Activated CD8-positive, alpha-beta memory T cell treated with anti-CD3 and anti-CD28 coated beads, Interleukin-2, amount 50 U/mL, for 48 hours (primary cell): ENCODE data around the gene GJB2.

ENCODE experiments used
- DNase-seq: peaks from one replicate; pipeline ENCODE4 v3.0.0-alpha.2; 2020

GJB2 gene

DNA sequence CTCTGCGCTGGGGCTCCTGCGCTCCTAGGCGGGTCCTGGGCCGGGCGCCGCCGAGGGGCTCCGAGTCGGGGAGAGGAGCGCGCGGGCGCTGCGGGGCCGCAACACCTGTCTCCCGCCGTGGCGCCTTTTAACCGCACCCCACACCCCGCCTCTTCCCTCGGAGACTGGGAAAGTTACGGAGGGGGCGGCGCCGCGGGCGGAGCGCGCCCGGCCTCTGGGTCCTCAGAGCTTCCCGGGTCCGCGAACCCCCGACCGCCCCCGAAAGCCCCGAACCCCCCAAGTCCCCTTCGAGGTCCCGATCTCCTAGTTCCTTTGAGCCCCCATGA lies at the start of gene GJB2:
Gene GJB2 (minus strand): TSS at position 103 of the 326 bp plus-strand sequence. CDS start 3,357 bp downstream, outside the sequence.
- no peak for DNase-seq

- no peak for DNase-seq
Measured at GRCh38 chr13:20241593-20241992, 48.9 kb upstream of the GJB2 start.

- no peak for DNase-seq
Measured at GRCh38 chr13:20239748-20240147, 47.0 kb upstream of the GJB2 start.

- no peak for DNase-seq
Measured at GRCh38 chr13:20232556-20233277, 40.0 kb upstream of the GJB2 start.

DNA sequence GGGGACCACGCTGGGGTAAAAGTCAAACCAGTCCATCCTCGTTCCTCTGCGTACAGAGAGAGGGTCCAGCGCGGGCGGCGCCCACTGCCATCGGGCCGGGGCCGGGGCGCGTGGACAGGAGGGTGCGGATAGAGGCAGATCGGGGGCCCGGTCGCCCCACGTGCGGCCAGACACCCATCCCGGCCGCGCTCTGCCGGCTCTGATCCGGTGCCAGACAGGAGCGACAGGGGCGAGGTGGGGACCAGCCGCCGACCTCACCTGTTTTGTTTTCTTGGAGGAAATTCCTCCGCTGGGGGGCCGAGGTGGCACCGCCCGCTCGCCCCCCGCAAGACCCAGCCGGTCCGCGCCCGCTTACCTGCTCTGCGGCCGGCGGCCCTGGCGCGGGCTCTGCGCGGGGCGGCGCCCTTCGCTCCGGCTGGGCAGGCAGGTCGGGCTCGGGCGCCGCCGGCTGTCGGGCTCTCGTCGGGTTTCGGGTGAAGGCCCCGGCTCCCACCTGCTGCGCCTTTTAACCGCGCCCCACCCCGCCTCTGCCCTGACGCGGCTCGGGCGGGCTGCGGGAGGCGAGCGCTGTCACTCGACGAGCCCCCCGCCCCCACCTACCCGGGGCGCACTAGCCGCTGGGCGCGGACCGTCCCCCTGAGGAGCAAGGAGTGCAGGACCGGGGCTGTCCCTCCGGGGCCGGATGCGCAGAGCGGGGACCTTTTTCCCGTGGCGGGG lies 39.3 kb upstream of the GJB2 start, which contains the start of gene GJB6:
Gene GJB6 (minus strand): TSS at position 481 of the 717 bp plus-strand sequence. CDS start 8,839 bp downstream, outside the sequence.
- DNase-seq, result peak; percentile 69

- DNase-seq, result peak; percentile 62
Measured at GRCh38 chr13:20230913-20231838, 38.4 kb upstream of the GJB2 start.

DNA sequence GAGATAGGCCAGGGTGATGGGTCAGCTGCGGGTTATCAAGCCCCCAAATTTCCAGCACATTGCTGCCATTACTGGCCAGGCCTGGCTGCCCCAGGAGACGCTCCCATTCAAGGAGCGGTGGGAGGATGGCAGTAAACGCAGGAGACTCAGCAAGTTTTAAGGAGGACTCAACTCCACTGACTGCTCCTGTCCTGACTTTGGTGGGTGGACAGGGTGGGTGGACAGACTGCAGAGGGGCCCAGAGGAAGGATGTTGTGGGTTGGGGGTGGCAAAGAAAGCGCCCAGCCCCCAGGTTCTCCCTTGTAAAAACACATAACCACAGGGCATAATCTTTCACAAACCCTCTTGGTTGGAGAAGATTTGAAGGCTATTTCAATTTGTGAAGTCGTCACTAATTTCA lies 35.0 kb upstream of the GJB2 start:
- no peak for DNase-seq

DNA sequence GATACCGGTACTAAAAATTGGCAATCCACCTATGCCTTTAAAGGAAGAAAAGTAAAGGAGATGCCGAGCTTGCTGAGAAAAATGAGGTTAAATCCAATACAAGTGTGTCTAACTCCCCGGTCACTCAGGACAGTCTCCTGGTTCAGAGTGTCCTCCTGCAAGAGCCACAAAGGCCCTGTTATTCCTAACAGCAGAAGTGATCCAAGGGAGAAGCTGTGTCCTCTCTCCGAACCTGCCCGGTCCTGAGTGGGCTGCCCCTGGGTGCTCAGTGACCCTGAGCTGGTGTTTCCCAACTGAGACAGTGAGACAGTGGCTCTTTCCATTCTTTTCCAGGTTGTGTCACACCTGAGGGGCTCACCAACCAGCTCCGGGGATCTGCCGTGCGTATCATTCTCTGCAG lies 34.5 kb upstream of the GJB2 start:
- DNase-seq, result no peak

DNA sequence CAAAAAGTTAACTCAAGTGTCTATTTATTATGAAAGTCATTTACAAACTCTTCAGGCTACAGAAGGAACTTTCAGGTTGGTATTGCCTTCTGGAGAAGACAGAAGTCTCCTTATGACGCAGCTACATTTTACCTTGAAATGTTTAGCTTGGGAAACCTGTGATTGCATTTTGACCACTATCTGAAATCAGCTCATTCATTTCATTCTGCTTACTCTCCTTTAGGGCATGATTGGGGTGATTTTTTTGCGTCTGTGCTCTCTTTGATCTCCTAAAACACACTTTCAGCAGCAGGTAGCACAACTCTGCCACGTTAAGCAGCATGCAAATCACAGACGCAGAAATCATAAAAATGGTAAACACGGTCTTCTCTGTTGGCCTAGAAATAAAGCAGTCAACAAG lies 29.8 kb upstream of the GJB2 start:
- DNase-seq, result no peak

DNA sequence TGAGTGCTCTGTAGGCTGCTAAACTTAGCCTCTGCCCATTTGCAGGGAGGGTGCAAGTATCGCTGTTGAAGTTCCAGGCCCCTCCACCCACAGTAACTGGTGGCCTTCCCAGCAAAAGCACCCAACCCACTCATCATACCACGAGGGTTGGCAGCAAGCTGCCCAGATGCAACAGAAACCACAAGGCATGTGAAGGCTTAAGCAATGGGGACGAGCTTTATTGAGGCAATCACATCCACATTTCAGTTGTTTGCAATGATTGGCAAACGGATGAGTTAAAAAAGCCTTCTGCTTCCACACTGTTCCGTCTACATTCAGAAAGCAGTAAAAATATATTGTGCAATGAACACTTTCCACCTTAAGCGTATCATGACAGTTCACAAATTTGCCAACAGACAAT lies 29.0 kb upstream of the GJB2 start:
- DNase-seq, result no peak

GRCh38 chr13:20219577-20219976 lies 26.8 kb upstream of the GJB2 start:
- no peak for DNase-seq

GRCh38 chr13:20217168-20217567 lies 24.4 kb upstream of the GJB2 start:
- no peak for DNase-seq

DNA sequence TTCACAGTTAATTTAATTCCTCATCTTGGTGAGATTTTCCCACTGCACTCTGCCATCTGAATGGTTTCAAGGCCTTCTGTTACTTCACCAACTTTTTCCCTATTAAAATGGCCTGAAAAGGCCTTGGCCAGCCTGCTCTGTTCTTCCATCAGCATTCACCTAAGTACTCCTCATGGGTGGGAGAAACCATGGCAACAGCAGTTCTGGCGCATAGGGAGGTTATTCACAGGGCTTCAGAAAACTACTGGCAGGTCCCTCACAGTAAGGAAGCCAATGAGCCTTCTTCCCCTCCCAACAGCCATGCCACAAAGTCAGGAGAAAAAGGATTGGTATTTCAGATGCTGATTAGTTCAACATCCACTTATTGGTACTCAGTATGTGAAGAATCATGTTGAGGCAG lies 17.2 kb upstream of the GJB2 start:
- no peak for DNase-seq

DNA sequence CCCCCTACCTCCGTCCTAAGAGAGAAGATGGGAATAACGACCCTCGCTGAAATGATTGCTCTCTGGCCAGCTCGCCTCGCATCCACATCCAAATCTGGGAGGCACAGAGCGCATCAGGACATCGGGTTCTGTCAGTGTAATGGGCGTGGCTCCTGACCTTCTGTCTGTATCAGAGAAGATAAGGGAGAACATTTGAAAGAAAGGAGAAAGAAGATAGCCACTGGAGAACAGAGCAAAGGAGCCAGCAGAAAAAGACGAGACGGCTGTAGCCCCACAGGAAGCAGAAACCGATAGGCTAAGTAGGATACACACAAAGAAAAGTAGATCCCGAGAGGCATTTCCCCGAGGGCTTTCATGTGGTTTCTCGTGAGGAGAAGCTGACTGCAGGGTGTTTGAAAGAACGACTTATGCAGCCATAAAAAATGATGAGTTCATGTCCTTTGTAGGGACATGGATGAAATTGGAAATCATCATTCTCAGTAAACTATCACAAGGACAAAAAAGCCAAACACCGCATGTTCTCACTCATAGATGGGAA lies 14.0 kb upstream of the GJB2 start:
- DNase-seq, result no peak

DNA sequence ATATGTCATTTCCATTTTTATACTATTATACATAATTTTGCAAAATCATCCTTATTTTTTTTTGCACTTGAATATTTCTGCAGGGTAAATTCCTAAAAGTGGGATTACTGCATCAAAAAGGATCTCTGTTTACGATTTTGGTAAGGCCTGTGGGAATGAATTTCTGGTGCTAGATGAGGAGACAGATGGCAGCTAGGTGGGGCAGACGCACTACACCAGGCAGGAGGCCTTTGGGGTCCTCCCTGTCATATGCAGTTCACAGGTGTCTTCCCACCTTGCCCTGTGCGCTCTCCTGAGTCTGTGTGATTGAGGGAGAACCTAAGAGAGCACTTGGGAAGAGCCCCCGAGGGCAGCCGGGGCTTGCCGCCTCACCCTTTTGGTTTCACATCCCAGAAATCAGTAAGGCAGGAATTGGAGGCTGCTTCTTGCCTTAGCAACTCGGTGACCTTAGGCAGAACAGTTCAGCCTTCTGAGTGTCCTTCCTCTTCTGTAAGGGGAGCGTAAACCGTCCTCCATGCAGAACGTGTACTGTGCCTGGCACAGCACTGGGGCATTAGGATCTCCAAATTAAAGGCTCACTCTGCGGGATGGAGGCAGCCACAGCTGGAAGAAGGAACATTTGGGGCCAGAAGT lies 13.4 kb upstream of the GJB2 start:
- DNase-seq, result no peak

- no peak for DNase-seq
Measured at GRCh38 chr13:20198781-20199180, 6.0 kb upstream of the GJB2 start.

- no peak for DNase-seq
Measured at GRCh38 chr13:20197361-20197834, 4.7 kb upstream of the GJB2 start.

DNA sequence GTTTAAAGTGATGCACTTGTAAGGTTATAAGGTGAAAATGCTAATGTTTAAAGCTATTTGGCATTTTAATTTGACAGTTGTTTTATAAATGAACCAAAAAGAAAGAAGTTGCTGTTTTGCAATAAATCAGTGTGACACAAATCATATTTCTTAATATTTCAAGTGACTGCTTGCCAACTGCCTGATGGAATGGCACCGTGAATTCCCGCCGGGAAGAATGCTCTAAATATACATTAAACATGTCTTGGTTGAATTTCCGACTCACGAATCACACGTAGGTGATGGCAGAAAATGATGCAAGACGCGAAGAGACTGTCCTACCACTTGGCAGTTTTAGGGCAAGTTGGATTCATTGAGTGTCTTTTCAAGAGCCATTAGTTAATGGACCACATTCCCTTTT lies 3.1 kb upstream of the GJB2 start:
- DNase-seq, result no peak

DNA sequence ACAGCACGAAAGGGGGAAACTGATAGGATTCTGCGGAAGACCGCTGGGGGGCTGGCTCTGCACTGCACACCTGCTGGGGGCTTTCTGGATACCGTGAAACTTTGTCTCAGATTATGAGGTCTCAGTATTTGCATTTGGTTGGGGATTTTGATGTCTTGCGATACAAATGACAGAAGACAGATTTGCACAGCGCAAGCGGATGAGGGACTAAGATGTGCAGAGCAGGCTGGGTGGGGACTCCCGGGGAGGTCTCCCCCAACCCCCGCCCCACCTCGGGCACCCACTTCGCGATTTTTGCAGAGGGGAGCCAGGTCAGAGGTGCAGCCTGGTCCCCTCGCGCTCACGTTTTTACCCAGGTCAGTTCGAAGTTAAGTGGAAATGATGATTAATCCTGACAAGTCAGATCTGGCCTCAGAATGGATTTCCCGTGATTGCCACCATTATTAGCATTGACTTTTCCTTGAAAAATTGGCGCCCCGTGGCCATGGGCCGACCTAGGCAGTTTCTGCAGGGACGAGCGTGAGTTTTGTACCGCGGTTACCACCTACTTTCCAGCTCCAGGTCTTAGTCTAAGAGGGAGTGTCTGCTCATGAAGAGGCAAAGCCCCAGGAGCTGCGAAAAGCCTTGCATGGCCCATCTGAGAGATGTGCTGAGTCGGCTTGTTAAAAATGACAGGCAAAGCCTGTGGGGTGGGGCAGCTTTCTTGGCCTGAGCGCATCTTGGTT lies 1.3 kb upstream of the GJB2 start:
- no peak for DNase-seq

DNA sequence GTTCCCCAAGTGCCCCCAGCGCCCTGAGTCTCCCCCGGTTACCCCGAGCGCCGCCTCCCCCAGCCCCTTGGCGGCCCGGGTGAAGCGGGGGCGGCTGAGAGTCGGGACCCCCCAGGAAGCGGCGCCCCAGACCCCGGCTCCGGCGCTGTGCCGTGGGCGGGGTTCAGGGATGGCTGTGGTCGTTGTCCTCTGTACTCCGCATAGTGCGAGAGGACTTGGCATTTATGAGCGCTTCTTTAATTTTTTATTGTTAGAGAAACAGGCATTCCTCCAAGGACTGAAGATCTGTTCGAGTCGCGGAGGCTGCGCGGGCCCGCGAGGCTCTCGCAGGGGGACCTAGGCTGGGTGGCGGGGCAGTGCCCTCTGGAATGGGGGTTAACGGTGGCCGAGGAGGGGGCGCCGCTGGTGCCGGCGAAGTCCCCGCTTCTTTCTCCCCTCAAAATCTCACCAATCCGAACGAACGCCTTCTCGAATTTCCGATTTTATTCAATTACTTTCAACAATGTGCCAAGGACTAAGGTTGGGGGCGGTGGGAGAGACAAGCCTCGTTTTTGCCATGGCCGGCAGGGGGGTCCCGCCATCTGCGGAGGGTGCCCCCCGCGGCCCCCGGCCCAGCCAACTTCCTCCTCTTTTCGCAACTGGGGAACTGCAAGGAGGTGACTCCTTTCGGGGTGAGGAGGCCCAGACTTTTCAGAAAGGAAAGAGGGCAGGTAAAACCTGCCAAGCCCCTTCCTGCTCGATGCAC lies 596 bp upstream of the GJB2 start:
- DNase-seq, result no peak
